Upper lobe of left lung (tissue), 6 donors: Measurements from ENCODE around the gene MMP20. TPM values are rescaled to one million over a fixed set of nuclear protein-coding genes. Genes with fewer than 3 reads are reported as not detected.
A peak's percentile ranks its signal among the peaks of the same experiment; 100 is the strongest.

ENCODE experiments used
- ATAC-seq, 2 donors: fragments of 200-7000 bp; cut with Tn5 transposase; one replicate each; pipeline ENCODE4 v1.9.1; 2022; ENCODE audit warnings: mild to moderate bottlenecking in 2 of 2, moderate library complexity in 2 of 2; ENCODE audit not compliant: low FRiP score in 2 of 2
- DNase-seq, 2 donors: peaks; one replicate each; pipeline ENCODE4 v3.0.0-alpha.2; 2019 to 2020
- H3K27ac ChIP-seq, 4 donors: fragments of 200-600 bp; sonication (generic); one replicate each; pipeline ENCODE4 v1.5.1; 2016 to 2019
- H3K27me3 ChIP-seq, 4 donors: fragments of 200-600 bp; sonication (generic); one replicate each; pipeline ENCODE4 v1.5.1; 2017 to 2019
- H3K36me3 ChIP-seq, 4 donors: fragments of 200-600 bp; sonication (generic); one replicate each; pipeline ENCODE4 v1.5.1; 2016 to 2019
- H3K4me1 ChIP-seq, 4 donors: fragments of 200-600 bp; sonication (generic); one replicate each; pipeline ENCODE4 v1.5.1; 2018 to 2019
- H3K4me3 ChIP-seq, 4 donors: fragments of 200-600 bp; sonication (generic); one replicate each; pipeline ENCODE4 v1.5.1; 2017 to 2019; ENCODE audit warnings: mild to moderate bottlenecking in 2 of 4, moderate library complexity in 1 of 4
- H3K9me3 ChIP-seq, 4 donors: fragments of 200-600 bp; sonication (generic); one replicate each; pipeline ENCODE4 v1.5.1; 2018 to 2019
- EP300 ChIP-seq, 4 donors: sonication (generic); formaldehyde crosslinking; IDR thresholded peaks; one replicate each; pipeline ENCODE4 v1.5.1; 2017; ENCODE audit warnings: antibody characterized with exemption in 4 of 4, control low read depth in 2 of 4
- POLR2A ChIP-seq, 4 donors: fragments of 450-650 bp; IDR thresholded peaks; one replicate each; pipeline ENCODE4 v1.5.1; 2016 to 2017; ENCODE audit warnings: antibody characterized with exemption in 4 of 4, mild to moderate bottlenecking in 2 of 4
- POLR2AphosphoS5 ChIP-seq, 2 donors: sonication (generic); formaldehyde crosslinking; IDR thresholded peaks; one replicate each; pipeline ENCODE4 v1.5.1; 2017; ENCODE audit warnings: antibody characterized with exemption in 2 of 2
- WGBS, 2 donors: methylation state at CpG; one replicate each; pipeline ENCODE4 v1.1.5; 2017 to 2018; 5-methylcytosine and 5-hydroxymethylcytosine counted together
- total RNA-seq, 6 donors: library from RNA; depleted of rRNA in 4 of 6; stranded (reverse); fragments of >200 nt in 4 of 6; gene quantifications; one replicate each; pipeline versions ENCODE4 v1.1.0 to v1.2.1, GENCODE V29; 2016 to 2021
- TF ChIP-seq, protein P1 (sequence below), 6 experiments: fragments of 450-650 bp in 4 of 6; fragments of 200-600 bp in 2 of 6; sonication (generic) in 2 of 6; IDR thresholded peaks; one replicate each; pipeline ENCODE4 v1.5.1; 2016 to 2019; ENCODE audit warnings: antibody characterized with exemption in 6 of 6
- donor health status: DM: no; HTN: no; CAD: no; lungs with moderate emphysema.
- donor health status: DM: no; HTN: yes; CAD: no; lungs with severe emphysema.

Gene MMP20
- total RNA-seq, 6 donors from 2014 or later = not detected

GRCh38 chr11:102620179-102620578, 5.0 kb downstream of the MMP20 start:
- Histone ChIP-seq H3K4me3 (no peak overlapping the region), H3K9me3 (no peaks in the 10 kb centered on the region), H3K4me1 (peaks cover 0 to 8% (median 0%) of the 10 kb centered on the region in 4 donors), H3K27ac (peak overlapping the region in 3 of 4 donors; percentile 47 to 53 (median 49)), H3K36me3 (no peaks in the 10 kb centered on the region), H3K27me3 (no peaks in the 10 kb centered on the region)
- DNase-seq (no peak), ATAC-seq (peak in 1 of 2 donors; percentile 56)
- no peak for TF ChIP-seq POLR2A (IDR thresholded peaks at IDR 0.05)
- TF ChIP-seq POLR2AphosphoS5 (IDR thresholded peaks at IDR 0.05) = no peak
- TF ChIP-seq, protein P1, sequence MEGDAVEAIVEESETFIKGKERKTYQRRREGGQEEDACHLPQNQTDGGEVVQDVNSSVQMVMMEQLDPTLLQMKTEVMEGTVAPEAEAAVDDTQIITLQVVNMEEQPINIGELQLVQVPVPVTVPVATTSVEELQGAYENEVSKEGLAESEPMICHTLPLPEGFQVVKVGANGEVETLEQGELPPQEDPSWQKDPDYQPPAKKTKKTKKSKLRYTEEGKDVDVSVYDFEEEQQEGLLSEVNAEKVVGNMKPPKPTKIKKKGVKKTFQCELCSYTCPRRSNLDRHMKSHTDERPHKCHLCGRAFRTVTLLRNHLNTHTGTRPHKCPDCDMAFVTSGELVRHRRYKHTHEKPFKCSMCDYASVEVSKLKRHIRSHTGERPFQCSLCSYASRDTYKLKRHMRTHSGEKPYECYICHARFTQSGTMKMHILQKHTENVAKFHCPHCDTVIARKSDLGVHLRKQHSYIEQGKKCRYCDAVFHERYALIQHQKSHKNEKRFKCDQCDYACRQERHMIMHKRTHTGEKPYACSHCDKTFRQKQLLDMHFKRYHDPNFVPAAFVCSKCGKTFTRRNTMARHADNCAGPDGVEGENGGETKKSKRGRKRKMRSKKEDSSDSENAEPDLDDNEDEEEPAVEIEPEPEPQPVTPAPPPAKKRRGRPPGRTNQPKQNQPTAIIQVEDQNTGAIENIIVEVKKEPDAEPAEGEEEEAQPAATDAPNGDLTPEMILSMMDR (IDR thresholded peaks at IDR 0.05) = no peak
- no peak for TF ChIP-seq EP300 (IDR thresholded peaks at IDR 0.05)

DNA sequence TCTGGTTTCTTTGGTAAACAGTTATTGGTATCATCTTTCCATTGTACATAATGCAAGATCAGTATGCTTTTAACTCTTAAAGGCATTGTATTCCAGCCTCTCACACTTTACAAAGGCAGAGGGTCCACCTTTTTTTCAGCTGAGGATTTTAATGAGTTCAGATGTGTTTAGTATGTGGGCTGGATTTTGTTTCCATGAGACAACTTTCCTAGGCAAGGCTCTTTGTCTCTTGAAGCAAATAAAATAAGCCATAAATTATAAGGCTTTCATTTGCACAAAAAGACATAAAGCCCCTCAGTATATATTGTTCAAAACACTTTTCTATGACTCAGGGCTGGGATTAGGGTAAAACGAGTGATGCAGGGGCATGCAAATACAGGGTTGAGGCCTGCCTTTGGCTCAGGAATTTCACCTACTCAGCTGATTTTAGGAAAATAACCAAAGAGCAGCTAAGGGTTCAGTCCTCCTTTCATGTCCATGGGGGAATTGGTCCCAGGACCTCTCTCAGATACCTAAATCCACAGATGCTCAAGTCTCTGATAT, 7.6 kb downstream of the MMP20 start:
- Histone ChIP-seq H3K4me1 (peaks cover 0 to 8% (median 0%) of the 10 kb centered on the region in 4 donors), H3K9me3 (no peaks in the 10 kb centered on the region), H3K4me3 (no peak overlapping the region), H3K27me3 (no peaks in the 10 kb centered on the region), H3K36me3 (no peaks in the 10 kb centered on the region), H3K27ac (no peak overlapping the region)
- ATAC-seq = no peak
- TF ChIP-seq POLR2AphosphoS5 (IDR thresholded peaks at IDR 0.05) = no peak
- WGBS, 2 donors = 82 to 90% methylated on average over 1 of the region's 1 CpG
- no peak for DNase-seq

- 90 to 94% methylated on average over 3 of the region's 3 CpGs for WGBS, 2 donors
- TF ChIP-seq EP300 (IDR thresholded peaks at IDR 0.05) (no peak), POLR2A (IDR thresholded peaks at IDR 0.05) (no peak), POLR2AphosphoS5 (IDR thresholded peaks at IDR 0.05) (no peak)
- TF ChIP-seq, protein P1 (IDR thresholded peaks at IDR 0.05) = no peak
- Histone ChIP-seq H3K36me3 (no peaks in the 10 kb centered on the region), H3K27me3 (no peaks in the 10 kb centered on the region), H3K4me3 (no peak overlapping the region), H3K4me1 (peaks cover 0 to 8% (median 0%) of the 10 kb centered on the region in 4 donors), H3K27ac (no peak overlapping the region), H3K9me3 (no peaks in the 10 kb centered on the region)
- no peak for ATAC-seq
- DNase-seq = no peak
Observed at GRCh38 chr11:102615894-102616432, 9.2 kb downstream of the MMP20 start.

DNA sequence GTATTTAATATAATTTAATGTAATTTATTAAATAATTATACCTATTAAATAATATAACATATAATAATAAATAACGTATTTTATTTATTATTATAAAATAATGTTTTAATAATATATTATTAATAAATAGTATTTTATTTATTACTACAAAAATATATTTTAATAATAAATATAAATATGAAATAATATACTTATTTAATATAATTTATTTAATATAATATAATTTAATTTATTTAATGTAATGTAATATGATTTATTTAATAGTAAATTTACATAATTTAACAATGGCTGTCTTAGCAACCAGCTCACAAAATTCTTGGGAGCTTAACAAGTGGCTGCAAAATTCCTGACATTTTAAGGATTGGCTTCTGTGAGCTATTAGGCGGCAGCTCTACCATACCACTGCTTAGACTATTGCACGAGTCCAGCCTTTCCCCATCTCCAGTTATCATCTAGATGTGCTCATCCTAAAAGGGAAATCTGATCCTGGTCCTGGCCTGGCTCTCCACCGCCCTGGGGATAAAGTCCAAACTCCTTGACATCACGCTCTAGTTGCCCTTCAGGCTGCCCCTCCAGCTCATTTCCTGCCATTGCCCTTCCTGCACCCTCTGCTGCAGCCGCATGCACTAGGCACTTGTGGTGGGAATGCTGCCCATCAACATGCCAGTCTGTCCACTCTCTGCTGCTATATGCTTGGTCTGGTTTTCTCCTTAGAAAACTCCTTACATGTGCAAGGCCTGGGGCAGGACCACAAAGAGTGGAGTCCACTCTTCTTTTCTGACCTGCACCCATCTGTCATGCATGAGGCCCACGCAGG, 9.8 kb downstream of the MMP20 start:
- H3K9me3 ChIP-seq = no peaks in the 10 kb centered on the region
- no peak overlapping the region for H3K4me3 ChIP-seq
- WGBS, 2 donors = 67 to 81% methylated on average over 6 of the region's 7 CpGs
- ATAC-seq (peak in 1 of 2 donors; percentile 34), DNase-seq (no peak)
- peaks cover 0 to 3% (median 0%) of the 10 kb centered on the region in 4 donors for H3K4me1 ChIP-seq
- H3K27me3 ChIP-seq = no peaks in the 10 kb centered on the region
- TF ChIP-seq POLR2AphosphoS5 (IDR thresholded peaks at IDR 0.05) (no peak), EP300 (IDR thresholded peaks at IDR 0.05) (no peak), POLR2A (IDR thresholded peaks at IDR 0.05) (no peak)
- TF ChIP-seq, protein P1 (IDR thresholded peaks at IDR 0.05) = no peak
- no peak overlapping the region for H3K27ac ChIP-seq
- H3K36me3 ChIP-seq = no peaks in the 10 kb centered on the region

DNA sequence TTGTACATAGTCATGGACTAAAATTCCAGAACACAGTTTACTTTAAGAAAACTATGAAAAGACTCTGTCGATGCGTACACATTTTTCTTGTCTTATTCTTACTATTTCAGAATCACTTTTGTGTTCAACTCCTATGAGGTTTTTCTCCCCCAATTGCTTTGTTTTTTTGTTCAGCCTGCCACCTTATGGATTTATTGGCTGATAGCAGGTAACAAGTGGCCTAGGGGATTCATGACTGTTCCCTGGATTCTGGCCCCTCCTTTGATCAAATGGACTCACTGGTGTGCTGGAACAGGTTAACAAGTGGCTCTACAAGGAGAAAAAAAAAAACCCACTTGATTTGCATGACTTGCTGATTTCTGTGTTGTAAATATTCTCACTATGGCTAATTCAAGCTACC, 10.6 kb downstream of the MMP20 start:
- no peaks in the 10 kb centered on the region for H3K9me3 ChIP-seq
- WGBS, 2 donors = 80 to 84% methylated on average over 2 of the region's 2 CpGs
- ATAC-seq = no peak
- DNase-seq = no peak
- H3K4me3 ChIP-seq = no peak overlapping the region
- TF ChIP-seq EP300 (IDR thresholded peaks at IDR 0.05) (no peak), POLR2A (IDR thresholded peaks at IDR 0.05) (no peak), POLR2AphosphoS5 (IDR thresholded peaks at IDR 0.05) (no peak)
- TF ChIP-seq, protein P1 (IDR thresholded peaks at IDR 0.05) = no peak
- H3K4me1 ChIP-seq = no peaks in the 10 kb centered on the region
- H3K27ac ChIP-seq = no peak overlapping the region
- no peaks in the 10 kb centered on the region for H3K27me3 ChIP-seq
- H3K36me3 ChIP-seq = no peaks in the 10 kb centered on the region
